ENCODE data around the gene PRPS1L1. TPM values are rescaled to one million over a fixed set of nuclear protein-coding genes. Genes with fewer than 3 reads are reported as not detected.

Gene PRPS1L1
- total RNA-seq, 2 experiments from 2014 or later: not detected

DNA sequence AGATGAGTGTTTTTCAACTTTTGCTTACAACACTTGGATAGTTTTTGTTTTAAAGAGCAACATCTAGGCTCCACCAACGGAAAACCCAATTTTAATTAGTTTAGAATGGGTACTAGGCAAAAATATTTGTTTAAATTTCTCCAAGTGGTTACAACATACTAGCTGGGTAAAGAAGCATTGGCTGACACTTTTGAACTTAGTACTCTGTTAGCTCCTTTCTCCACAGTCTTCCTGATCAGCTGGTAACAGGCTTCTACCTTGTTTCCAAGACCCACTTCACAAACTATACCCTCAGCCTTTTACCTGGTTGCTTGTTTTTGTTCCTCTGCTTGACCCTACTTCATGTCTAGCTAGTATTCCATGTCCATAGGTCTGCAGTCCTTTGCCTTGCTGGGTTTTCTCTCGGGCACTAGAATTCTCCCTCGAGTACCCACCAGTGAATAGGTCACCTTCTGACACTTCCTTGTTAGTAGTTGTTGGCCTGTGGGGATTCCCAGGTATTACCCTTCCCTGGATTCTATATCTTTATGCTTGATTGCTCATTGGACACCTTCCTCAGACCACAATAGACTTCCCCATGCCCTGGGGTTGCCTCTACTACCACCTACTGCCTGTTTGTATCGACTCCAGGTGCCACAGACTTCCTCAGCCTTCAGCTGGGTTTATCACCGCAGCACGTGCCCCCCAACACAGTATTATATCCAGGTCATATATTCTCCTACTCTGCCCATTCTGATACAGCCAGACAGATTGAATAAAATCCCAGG lies 42.0 kb downstream of the PRPS1L1 start:
- H3K27me3 Mint-ChIP-seq (ENCODE audit: low read depth): peaks cover 2% of the 10 kb centered on the region
- ChIA-PET CTCF (interaction anchor here (0.8 to 1.2 kb wide), 3 partner anchors 213 to 216 kb away, joined by 3 to 5 read pairs (median 4); no protein-coding TSS in a partner anchor), POLR2A (no interaction called here)
- no peak for DNase-seq
- no peak for ATAC-seq
- H3K4me1 Mint-ChIP-seq (ENCODE audit: low read depth): no peaks in the 10 kb centered on the region
- no peaks in the 10 kb centered on the region for H3K9me3 Mint-ChIP-seq (ENCODE audit: insufficient read depth)
- H3K36me3 Mint-ChIP-seq (ENCODE audit: low read depth): no peaks in the 10 kb centered on the region
- H3K27ac Mint-ChIP-seq: no peak overlapping the region
- no peak overlapping the region for H3K4me3 Mint-ChIP-seq

GRCh38 chr7:17984288-17984687 lies 43.4 kb downstream of the PRPS1L1 start:
- DNase-seq (no peak), ATAC-seq (no peak)
- Mint-ChIP-seq H3K36me3 (ENCODE audit: low read depth) (no peaks in the 10 kb centered on the region), H3K27me3 (ENCODE audit: low read depth) (peaks cover 2% of the 10 kb centered on the region), H3K4me3 (no peak overlapping the region), H3K9me3 (ENCODE audit: insufficient read depth) (no peaks in the 10 kb centered on the region), H3K27ac (no peak overlapping the region), H3K4me1 (ENCODE audit: low read depth) (no peaks in the 10 kb centered on the region)
- ChIA-PET POLR2A (no interaction called here), CTCF (no interaction called here)

- Mint-ChIP-seq H3K36me3 (ENCODE audit: low read depth) (no peaks in the 10 kb centered on the region), H3K4me1 (ENCODE audit: low read depth) (no peaks in the 10 kb centered on the region), H3K4me3 (no peak overlapping the region), H3K9me3 (ENCODE audit: insufficient read depth) (no peaks in the 10 kb centered on the region), H3K27ac (no peak overlapping the region), H3K27me3 (ENCODE audit: low read depth) (peaks cover 2% of the 10 kb centered on the region)
- POLR2A ChIA-PET: no interaction called here
- CTCF ChIA-PET: no interaction called here
- DNase-seq (no peak), ATAC-seq (no peak)
Measured at GRCh38 chr7:17983221-17984062, 44.2 kb downstream of the PRPS1L1 start.

GRCh38 chr7:17976952-17977351 lies 50.7 kb downstream of the PRPS1L1 start:
- H3K27ac Mint-ChIP-seq: no peak overlapping the region
- ATAC-seq: no peak
- ChIA-PET POLR2A (no interaction called here), CTCF (no interaction called here)
- H3K27me3 Mint-ChIP-seq (ENCODE audit: low read depth): no peaks in the 10 kb centered on the region
- H3K9me3 Mint-ChIP-seq (ENCODE audit: insufficient read depth): no peaks in the 10 kb centered on the region
- DNase-seq: no peak
- H3K4me1 Mint-ChIP-seq (ENCODE audit: low read depth): no peaks in the 10 kb centered on the region
- H3K36me3 Mint-ChIP-seq (ENCODE audit: low read depth): no peaks in the 10 kb centered on the region
- H3K4me3 Mint-ChIP-seq: no peak overlapping the region

Other genes with a start within 250 kb of the PRPS1L1 start
- gene SNX13, start 87.4 kb downstream of the PRPS1L1 start, total RNA-seq: 10 to 100 TPM; 24.2 to 24.5 TPM

Measured in activated CD8-positive, alpha-beta T cell treated with anti-CD3 and anti-CD28 coated beads, Interleukin-2, amount 10 ng/mL, durations not matched to agents 7 days and 5 days (primary cell).